HL-60 (cell line): ENCODE results near the gene GTSE1.

ENCODE experiments used
- DNase-seq, 2 experiments: peaks; one replicate each; pipeline ENCODE4 v3.0.0-alpha.2; 2010 to 2020; ENCODE audit warnings: low read depth in 1 of 2, low spot score in 1 of 2
- H3K27ac ChIP-seq: fragments of 250-450 bp; sonication (Bioruptor Pico); replicated peaks from 2 replicates; pipeline ENCODE4 v1.5.1; 2020; ENCODE audit warnings: mild to moderate bottlenecking, moderate library complexity
- H3K27me3 ChIP-seq: fragments of 250-450 bp; sonication (Bioruptor Pico); 2 replicates; pipeline ENCODE4 v1.5.1; 2021; ENCODE audit warnings: mild to moderate bottlenecking, moderate library complexity; ENCODE audit not compliant: insufficient read depth, poor library complexity, severe bottlenecking
- H3K4me3 ChIP-seq: replicated peaks from 2 replicates; pipeline ENCODE4 v1.5.1; 2011; ENCODE audit warnings: mild to moderate bottlenecking, control low read depth, low read length; ENCODE audit not compliant: insufficient read depth
- GABPA ChIP-seq: IDR thresholded peaks from 2 replicates; pipeline ENCODE4 v1.6.1; 2012; ENCODE audit warnings: low read depth
- POLR2AphosphoS5 ChIP-seq: IDR thresholded peaks from 2 replicates; pipeline ENCODE4 v1.6.1; 2012; ENCODE audit warnings: low read depth
- SPI1 ChIP-seq: IDR thresholded peaks from 2 replicates; pipeline ENCODE4 v1.6.1; 2012; ENCODE audit warnings: low read depth, mild to moderate bottlenecking, borderline replicate concordance
- TF ChIP-seq, protein P1 (sequence below): IDR thresholded peaks from 2 replicates; pipeline ENCODE4 v1.6.1; 2012; ENCODE audit warnings: low read depth; ENCODE audit not compliant: insufficient replicate concordance
- TF ChIP-seq, protein P2 (sequence below): IDR thresholded peaks from one replicate; pipeline ENCODE4 v1.5.1; 2011; ENCODE audit warnings: low read length, control low read depth, inconsistent platforms; ENCODE audit not compliant: insufficient read depth

The GTSE1 gene

DNA sequence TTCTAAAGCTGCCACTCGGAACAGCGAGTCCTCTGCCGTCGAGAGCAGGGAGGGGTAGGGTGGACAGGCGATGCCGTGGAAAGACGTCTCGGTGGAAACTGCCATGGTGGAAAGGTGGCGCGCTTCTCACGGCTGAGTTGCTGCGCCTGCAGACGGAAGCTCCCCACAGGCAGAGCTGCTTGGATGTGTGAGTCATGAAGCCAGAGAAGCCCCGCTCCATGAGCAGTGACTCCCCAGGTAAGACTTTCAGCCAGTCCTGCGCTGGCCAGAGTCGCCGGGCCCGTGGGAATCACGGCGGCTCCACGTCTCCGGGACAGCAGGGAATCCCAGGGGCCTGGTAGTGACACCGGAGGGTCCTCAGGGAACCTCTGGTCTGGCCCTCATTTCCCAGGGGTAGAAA is 34.8 kb downstream of the GTSE1 start:
- no peak overlapping the region for H3K27ac ChIP-seq
- H3K27me3 ChIP-seq: no peaks in the 10 kb centered on the region
- no peak overlapping the region for H3K4me3 ChIP-seq
- no peak for DNase-seq
- TF ChIP-seq POLR2AphosphoS5 (no peak), GABPA (no peak), SPI1 (no peak)
- TF ChIP-seq, protein P1, sequence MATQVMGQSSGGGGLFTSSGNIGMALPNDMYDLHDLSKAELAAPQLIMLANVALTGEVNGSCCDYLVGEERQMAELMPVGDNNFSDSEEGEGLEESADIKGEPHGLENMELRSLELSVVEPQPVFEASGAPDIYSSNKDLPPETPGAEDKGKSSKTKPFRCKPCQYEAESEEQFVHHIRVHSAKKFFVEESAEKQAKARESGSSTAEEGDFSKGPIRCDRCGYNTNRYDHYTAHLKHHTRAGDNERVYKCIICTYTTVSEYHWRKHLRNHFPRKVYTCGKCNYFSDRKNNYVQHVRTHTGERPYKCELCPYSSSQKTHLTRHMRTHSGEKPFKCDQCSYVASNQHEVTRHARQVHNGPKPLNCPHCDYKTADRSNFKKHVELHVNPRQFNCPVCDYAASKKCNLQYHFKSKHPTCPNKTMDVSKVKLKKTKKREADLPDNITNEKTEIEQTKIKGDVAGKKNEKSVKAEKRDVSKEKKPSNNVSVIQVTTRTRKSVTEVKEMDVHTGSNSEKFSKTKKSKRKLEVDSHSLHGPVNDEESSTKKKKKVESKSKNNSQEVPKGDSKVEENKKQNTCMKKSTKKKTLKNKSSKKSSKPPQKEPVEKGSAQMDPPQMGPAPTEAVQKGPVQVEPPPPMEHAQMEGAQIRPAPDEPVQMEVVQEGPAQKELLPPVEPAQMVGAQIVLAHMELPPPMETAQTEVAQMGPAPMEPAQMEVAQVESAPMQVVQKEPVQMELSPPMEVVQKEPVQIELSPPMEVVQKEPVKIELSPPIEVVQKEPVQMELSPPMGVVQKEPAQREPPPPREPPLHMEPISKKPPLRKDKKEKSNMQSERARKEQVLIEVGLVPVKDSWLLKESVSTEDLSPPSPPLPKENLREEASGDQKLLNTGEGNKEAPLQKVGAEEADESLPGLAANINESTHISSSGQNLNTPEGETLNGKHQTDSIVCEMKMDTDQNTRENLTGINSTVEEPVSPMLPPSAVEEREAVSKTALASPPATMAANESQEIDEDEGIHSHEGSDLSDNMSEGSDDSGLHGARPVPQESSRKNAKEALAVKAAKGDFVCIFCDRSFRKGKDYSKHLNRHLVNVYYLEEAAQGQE: no peak
- TF ChIP-seq, protein P2, sequence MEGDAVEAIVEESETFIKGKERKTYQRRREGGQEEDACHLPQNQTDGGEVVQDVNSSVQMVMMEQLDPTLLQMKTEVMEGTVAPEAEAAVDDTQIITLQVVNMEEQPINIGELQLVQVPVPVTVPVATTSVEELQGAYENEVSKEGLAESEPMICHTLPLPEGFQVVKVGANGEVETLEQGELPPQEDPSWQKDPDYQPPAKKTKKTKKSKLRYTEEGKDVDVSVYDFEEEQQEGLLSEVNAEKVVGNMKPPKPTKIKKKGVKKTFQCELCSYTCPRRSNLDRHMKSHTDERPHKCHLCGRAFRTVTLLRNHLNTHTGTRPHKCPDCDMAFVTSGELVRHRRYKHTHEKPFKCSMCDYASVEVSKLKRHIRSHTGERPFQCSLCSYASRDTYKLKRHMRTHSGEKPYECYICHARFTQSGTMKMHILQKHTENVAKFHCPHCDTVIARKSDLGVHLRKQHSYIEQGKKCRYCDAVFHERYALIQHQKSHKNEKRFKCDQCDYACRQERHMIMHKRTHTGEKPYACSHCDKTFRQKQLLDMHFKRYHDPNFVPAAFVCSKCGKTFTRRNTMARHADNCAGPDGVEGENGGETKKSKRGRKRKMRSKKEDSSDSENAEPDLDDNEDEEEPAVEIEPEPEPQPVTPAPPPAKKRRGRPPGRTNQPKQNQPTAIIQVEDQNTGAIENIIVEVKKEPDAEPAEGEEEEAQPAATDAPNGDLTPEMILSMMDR: no peak

DNA sequence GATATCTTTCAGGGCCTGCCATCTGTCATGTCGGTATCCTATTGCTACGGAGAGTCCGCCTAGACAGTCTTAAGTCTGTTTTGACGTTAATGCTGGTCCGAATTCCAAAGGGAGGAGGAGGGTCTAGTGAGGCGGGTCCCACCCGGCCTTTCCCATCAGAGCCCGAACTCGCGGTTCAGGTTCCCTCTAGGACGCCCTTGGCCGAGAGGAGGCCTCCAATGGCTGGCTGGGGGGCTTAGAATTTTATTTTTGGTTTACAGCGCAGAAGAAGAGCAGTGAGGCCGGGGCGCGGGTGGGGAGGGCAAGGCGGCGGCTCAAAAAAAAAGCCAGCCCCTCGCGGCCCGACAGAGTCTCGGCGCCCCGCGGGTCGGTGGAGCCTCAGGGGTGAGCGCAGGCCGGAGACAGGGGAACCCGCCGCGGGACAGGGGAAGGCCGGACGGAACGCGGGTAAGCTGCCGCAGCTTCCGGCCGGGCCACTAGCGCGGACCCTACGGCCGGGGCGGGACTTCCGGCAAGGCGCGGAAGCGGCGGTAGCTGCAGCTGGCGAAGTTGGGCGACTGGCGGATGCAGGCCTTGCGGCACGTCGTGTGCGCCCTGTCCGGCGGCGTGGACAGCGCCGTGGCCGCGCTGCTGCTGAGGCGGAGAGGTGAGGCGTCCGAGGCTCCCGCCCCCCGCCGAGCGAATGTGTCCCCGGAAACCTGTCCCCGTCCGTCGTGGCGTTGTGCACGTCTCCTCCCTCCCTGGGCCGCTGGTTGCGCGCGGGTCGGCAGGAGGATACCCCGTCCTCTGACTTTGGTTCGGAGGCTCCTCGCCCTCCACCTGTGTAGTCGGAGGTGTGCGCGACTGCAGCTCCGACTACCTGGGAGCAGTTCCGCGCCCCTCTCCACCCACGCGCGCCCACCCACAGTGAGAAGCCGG is 38.8 kb downstream of the GTSE1 start, which contains the start of gene TRMU:
Gene TRMU (plus strand): TSS at position 514 of the 918 bp plus-strand sequence. CDS start 51 bp downstream, at position 565.
- no peaks in the 10 kb centered on the region for H3K27me3 ChIP-seq
- TF ChIP-seq, protein P1: no peak
- TF ChIP-seq, protein P2: no peak
- TF ChIP-seq POLR2AphosphoS5 (peak; percentile 75), GABPA (peak; percentile 98)
- peak within 1 kb of the TSS; percentile 82 for H3K27ac ChIP-seq
- H3K4me3 ChIP-seq: peak within 1 kb of the TSS; percentile 96
- DNase-seq: peak; percentile 82 to 91

DNA sequence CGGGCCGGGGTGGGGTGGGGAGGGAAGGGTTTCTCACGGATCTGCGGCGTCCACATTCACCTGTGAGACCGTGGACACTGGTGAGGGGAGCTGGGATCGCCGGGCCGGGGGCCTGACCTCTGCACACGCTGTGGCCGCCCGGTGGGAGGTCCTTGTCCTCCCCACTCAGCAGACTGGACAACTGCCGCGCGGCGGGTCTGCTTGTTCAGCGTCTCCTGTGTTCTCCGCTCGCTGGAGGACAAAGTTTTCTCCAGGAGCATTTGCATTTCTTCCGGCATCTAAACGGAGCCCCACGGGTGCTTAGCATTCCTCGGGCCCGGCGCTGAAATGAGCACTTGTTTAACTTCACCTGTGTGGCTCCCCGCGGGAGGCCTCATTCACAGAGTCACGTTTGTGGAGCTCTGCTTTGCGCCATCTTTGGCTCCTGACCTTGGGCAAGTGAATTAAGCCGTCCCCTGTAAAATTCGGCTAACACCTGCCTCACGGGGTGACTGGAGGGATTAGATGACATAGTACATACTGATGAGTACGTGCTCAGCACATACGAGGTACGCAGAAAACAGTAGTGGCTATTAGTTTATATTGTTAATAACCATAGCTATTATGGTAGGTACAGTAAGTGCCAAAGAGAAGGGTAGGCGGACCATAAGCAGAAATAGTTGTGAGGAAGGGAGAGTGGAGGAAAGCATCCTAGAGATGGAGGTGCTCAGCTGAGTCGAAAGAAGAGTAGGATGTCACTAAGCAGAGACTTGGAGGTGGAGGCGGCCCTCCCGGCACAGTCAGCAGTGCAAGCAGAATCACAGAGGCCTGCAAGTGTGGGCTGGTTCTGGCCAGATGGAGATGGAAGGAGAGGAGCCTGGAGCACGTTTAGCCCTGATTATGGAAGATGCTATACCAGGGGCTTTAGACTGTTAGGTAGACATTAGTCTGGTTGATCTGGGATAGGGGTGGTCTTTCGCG is 39.7 kb downstream of the GTSE1 start:
- H3K27me3 ChIP-seq: no peaks in the 10 kb centered on the region
- H3K4me3 ChIP-seq: peak overlapping the region; percentile 96
- H3K27ac ChIP-seq: peak overlapping the region; percentile 82
- TF ChIP-seq, protein P1: no peak
- TF ChIP-seq POLR2AphosphoS5 (no peak), SPI1 (no peak), GABPA (no peak)
- TF ChIP-seq, protein P2: no peak
- peak in 1 of 2 experiments; percentile 22 for DNase-seq
